Liver (tissue), 9 donors: ENCODE data around the gene TUBB2A. TPM values are rescaled to one million over a fixed set of nuclear protein-coding genes. Genes with fewer than 3 reads are reported as not detected.

Source experiments
- DNase-seq: peaks from one replicate; pipeline ENCODE4 v3.0.0-alpha.2; 2017; ENCODE audit warnings: low spot score
- H3K27ac ChIP-seq, 2 donors: one replicate each; pipeline ENCODE4 v1.7.0; 2013; ENCODE audit warnings: inconsistent platforms in 2 of 2, low read length in 2 of 2, control low read depth in 1 of 2, low read depth in 1 of 2, mild to moderate bottlenecking in 1 of 2
- H3K27me3 ChIP-seq, 4 donors: one replicate each; pipeline versions ENCODE4 v1.6.1 to v1.7.0; 2013; ENCODE audit warnings: low read length in 3 of 4, inconsistent platforms in 1 of 4, mild to moderate bottlenecking in 1 of 4, moderate library complexity in 1 of 4; ENCODE audit not compliant: control insufficient read depth in 4 of 4, insufficient read depth in 4 of 4
- H3K36me3 ChIP-seq, 4 donors: one replicate each; pipeline versions ENCODE4 v1.6.1 to v1.7.0; 2013; ENCODE audit warnings: low read length in 3 of 4, mild to moderate bottlenecking in 3 of 4, low read depth in 1 of 4, moderate library complexity in 1 of 4; ENCODE audit not compliant: control insufficient read depth in 4 of 4, insufficient read depth in 3 of 4
- H3K4me1 ChIP-seq, 4 donors: one replicate each; pipeline versions ENCODE4 v1.6.1 to v1.7.0; 2013; ENCODE audit warnings: low read length in 3 of 4, mild to moderate bottlenecking in 3 of 4, moderate library complexity in 1 of 4; ENCODE audit not compliant: control insufficient read depth in 4 of 4, insufficient read depth in 4 of 4
- H3K4me3 ChIP-seq, 3 donors: one replicate each; pipeline versions ENCODE4 v1.6.1 to v1.7.0; 2013; ENCODE audit warnings: low read length in 3 of 3, control low read depth in 1 of 3, low read depth in 1 of 3, mild to moderate bottlenecking in 1 of 3
- H3K9ac ChIP-seq, 2 donors: one replicate each; pipeline ENCODE4 v1.7.0; 2013; ENCODE audit warnings: low read length in 2 of 2, mild to moderate bottlenecking in 2 of 2, moderate library complexity in 2 of 2, control low read depth in 1 of 2, low read depth in 1 of 2
- H3K9me3 ChIP-seq, 4 donors: one replicate each; pipeline versions ENCODE4 v1.6.1 to v1.7.0; 2013; ENCODE audit warnings: low read length in 3 of 4; ENCODE audit not compliant: control insufficient read depth in 4 of 4
- ATF3 ChIP-seq: IDR thresholded peaks from 2 replicates; pipeline ENCODE4 v1.6.1; 2016; ENCODE audit warnings: antibody characterized with exemption
- CTCF ChIP-seq: fragments of 150-350 bp; IDR thresholded peaks from 2 replicates; pipeline ENCODE4 v1.5.1; 2017; ENCODE audit warnings: improper control_type of control experiment, low read depth, low read length; ENCODE audit not compliant: missing input control
- EGR1 ChIP-seq, 2 donors: IDR thresholded peaks; 2 replicates each; pipeline ENCODE4 v1.6.1; 2016 to 2018; ENCODE audit warnings: antibody characterized with exemption in 2 of 2, low read depth in 2 of 2
- FOXA1 ChIP-seq: IDR thresholded peaks from 2 replicates; pipeline ENCODE4 v1.6.1; 2016; ENCODE audit warnings: antibody characterized with exemption
- FOXA2 ChIP-seq: IDR thresholded peaks from 2 replicates; pipeline ENCODE4 v1.6.1; 2016; ENCODE audit warnings: antibody characterized with exemption
- GABPA ChIP-seq, 2 donors: IDR thresholded peaks in 1 of 2; conservative IDR thresholded peaks in 1 of 2; 2 replicates each; pipeline ENCODE4 v1.6.1; 2016; ENCODE audit warnings: antibody characterized with exemption in 2 of 2, mild to moderate bottlenecking in 1 of 2, moderate library complexity in 1 of 2
- HNF4A ChIP-seq, 2 donors: conservative IDR thresholded peaks; 2 replicates each; pipeline ENCODE4 v1.6.1; 2016; ENCODE audit warnings: antibody characterized with exemption in 2 of 2, mild to moderate bottlenecking in 2 of 2
- HNF4G ChIP-seq: IDR thresholded peaks from 2 replicates; pipeline ENCODE4 v1.6.1; 2016; ENCODE audit warnings: antibody characterized with exemption
- JUND ChIP-seq, 2 donors: IDR thresholded peaks; 2 replicates each; pipeline ENCODE4 v1.6.1; 2016; ENCODE audit warnings: antibody characterized with exemption in 2 of 2
- RAD21 ChIP-seq, 2 donors: IDR thresholded peaks; 2 replicates each; pipeline ENCODE4 v1.6.1; 2016; ENCODE audit warnings: antibody characterized with exemption in 2 of 2, mild to moderate bottlenecking in 2 of 2
- REST ChIP-seq: IDR thresholded peaks from 2 replicates; pipeline ENCODE4 v1.6.1; 2016; ENCODE audit warnings: antibody characterized with exemption, mild to moderate bottlenecking
- RXRA ChIP-seq, 2 donors: IDR thresholded peaks; 2 replicates each; pipeline ENCODE4 v1.6.1; 2017 to 2018; ENCODE audit warnings: antibody characterized with exemption in 2 of 2, mild to moderate bottlenecking in 1 of 2
- SP1 ChIP-seq: IDR thresholded peaks from 2 replicates; pipeline ENCODE4 v1.6.1; 2018; ENCODE audit warnings: antibody characterized with exemption, mild to moderate bottlenecking
- TAF1 ChIP-seq: conservative IDR thresholded peaks from 2 replicates; pipeline ENCODE4 v1.6.1; 2016; ENCODE audit warnings: antibody characterized with exemption, mild to moderate bottlenecking
- YY1 ChIP-seq: IDR thresholded peaks from 2 replicates; pipeline ENCODE4 v1.6.1; 2016; ENCODE audit warnings: antibody characterized with exemption, mild to moderate bottlenecking
- ZBTB33 ChIP-seq: IDR thresholded peaks from 2 replicates; pipeline ENCODE4 v1.6.1; 2016; ENCODE audit warnings: antibody characterized with exemption
- WGBS: extraction: QIAGEN DNeasy Blood & Tissue Kit; methylation state at CpG from one replicate; pipeline ENCODE4 v1.1.7; 2013; 5-methylcytosine and 5-hydroxymethylcytosine counted together
- polyA plus RNA-seq, 2 donors: library from polyadenylated mRNA; stranded (reverse) in 1 of 2; unstranded in 1 of 2; fragments of 200-250 nt in 1 of 2; fragments of >200 nt in 1 of 2; fragmentation: Nextera tagmentation in 1 of 2; extraction: Ambion mirVana in 1 of 2; gene quantifications; one replicate each; pipeline versions ENCODE4 v1.2.1 to v1.2.3, GENCODE V29; 2013 to 2015
- total RNA-seq, 2 donors: library from RNA; depleted of rRNA; stranded (reverse); fragments of >200 nt; gene quantifications; one replicate each; pipeline ENCODE4 v1.2.3, GENCODE V29; 2014
- donor health status: healthy.
- donor health status: healthy.
- donor health status: healthy.
- donor health status: healthy.
- donor health status: healthy.

The TUBB2A gene
- total and polyA plus RNA-seq, 4 donors: 53.5 to 94.8 (median 88.1) TPM

- no peak overlapping the region for H3K27ac ChIP-seq
- no peaks in the 10 kb centered on the region for H3K36me3 ChIP-seq
- no peak overlapping the region for H3K9ac ChIP-seq
- H3K9me3 ChIP-seq: no peaks in the 10 kb centered on the region
- no peak for TF ChIP-seq TAF1
- TF ChIP-seq YY1: no peak
- no peak for TF ChIP-seq CTCF
- TF ChIP-seq RXRA (IDR thresholded peaks at IDR 0.05): no peak
- no peak for TF ChIP-seq EGR1 (IDR thresholded peaks at IDR 0.05; ENCODE audit: low read depth in 2 of 2)
- no peak for TF ChIP-seq JUND (IDR thresholded peaks at IDR 0.05)
- no peak for TF ChIP-seq GABPA (IDR thresholded peaks at IDR 0.05 in 1 of 2, conservative IDR thresholded peaks at IDR 0.05 in 1 of 2)
- TF ChIP-seq FOXA2: no peak
- no peak for TF ChIP-seq REST
- TF ChIP-seq SP1: no peak
- no peak for TF ChIP-seq ZBTB33
- H3K27me3 ChIP-seq: no peaks in the 10 kb centered on the region
- WGBS: 89% methylated on average over 4 of the region's 4 CpGs
- H3K4me1 ChIP-seq: no peaks in the 10 kb centered on the region
- no peak overlapping the region for H3K4me3 ChIP-seq
- DNase-seq: no peak
Measured at GRCh38 chr6:3205913-3206312, 48.6 kb upstream of the TUBB2A start.

- Histone ChIP-seq H3K27ac (no peak overlapping the region), H3K36me3 (no peaks in the 10 kb centered on the region), H3K4me1 (no peaks in the 10 kb centered on the region), H3K9me3 (no peaks in the 10 kb centered on the region), H3K9ac (no peak overlapping the region), H3K27me3 (no peaks in the 10 kb centered on the region), H3K4me3 (no peak overlapping the region)
- DNase-seq: no peak
- WGBS: 95% methylated on average over 6 of the region's 6 CpGs
- TF ChIP-seq GABPA (IDR thresholded peaks at IDR 0.05 in 1 of 2, conservative IDR thresholded peaks at IDR 0.05 in 1 of 2): no peak
- TF ChIP-seq EGR1 (IDR thresholded peaks at IDR 0.05; ENCODE audit: low read depth in 2 of 2): no peak
- no peak for TF ChIP-seq ATF3
- no peak for TF ChIP-seq CTCF
- no peak for TF ChIP-seq HNF4G
- no peak for TF ChIP-seq RXRA (IDR thresholded peaks at IDR 0.05)
- no peak for TF ChIP-seq RAD21 (IDR thresholded peaks at IDR 0.05)
- TF ChIP-seq ZBTB33: no peak
- no peak for TF ChIP-seq FOXA2
- no peak for TF ChIP-seq HNF4A (conservative IDR thresholded peaks at IDR 0.05)
- TF ChIP-seq YY1: no peak
- no peak for TF ChIP-seq JUND (IDR thresholded peaks at IDR 0.05)
- no peak for TF ChIP-seq FOXA1
Measured at GRCh38 chr6:3204921-3205320, 47.6 kb upstream of the TUBB2A start.
